Measurements from ENCODE around the gene MND1.
A peak's percentile ranks its signal among the peaks of the same experiment; 100 is the strongest.

The MND1 gene

GRCh38 chr4:153451911-153452657 is 107.6 kb downstream of the MND1 start:
- Histone ChIP-seq H2BK5ac (ENCODE audit: low read depth, low read length, poor library complexity, severe bottlenecking) (no peak overlapping the region), H2AFZ (ENCODE audit: low read depth, low read length) (peak overlapping the region; percentile 46), H3K79me1 (replicated peaks; ENCODE audit: low read length, poor library complexity, severe bottlenecking) (no peaks in the 10 kb centered on the region), H3K9me3 (ENCODE audit: control insufficient read depth, low read length) (no peaks in the 10 kb centered on the region), H2BK120ac (ENCODE audit: low read depth, low read length) (no peak overlapping the region), H3K23ac (ENCODE audit: low read length in 2 of 2) (no peak overlapping the region), H3K18ac (ENCODE audit: low read depth in 1 of 2, low read length in 2 of 2) (peak overlapping the region; percentile 24 to 63), H3K27ac (ENCODE audit: low read length, poor library complexity, severe bottlenecking) (no peak overlapping the region), H2BK12ac (ENCODE audit: low read length in 2 of 2) (peak overlapping the region in 1 of 2 experiments; percentile 8), H4K91ac (ENCODE audit: low read length) (no peak overlapping the region), H3K9ac (ENCODE audit: low read length) (no peak overlapping the region), H3K4me3 (ENCODE audit: insufficient read depth in 1 of 2, low read depth in 1 of 2, low read length in 2 of 2) (no peak overlapping the region), H2BK15ac (ENCODE audit: low read depth, poor library complexity, severe bottlenecking) (no peak overlapping the region), H3K4me1 (ENCODE audit: control insufficient read depth, insufficient read depth, low read depth, low read length) (peaks cover 5% of the 10 kb centered on the region), H2AK5ac (ENCODE audit: low read length, severe bottlenecking) (no peak overlapping the region), H3K36me3 (ENCODE audit: control insufficient read depth in 1 of 2, insufficient read depth in 2 of 2, low read depth in 1 of 2, low read length in 2 of 2) (no peaks in the 10 kb centered on the region), H3K4me2 (ENCODE audit: low read length, poor library complexity, severe bottlenecking) (no peak overlapping the region), H3K14ac (ENCODE audit: low read length in 2 of 2) (no peak overlapping the region), H4K8ac (ENCODE audit: low read length) (no peak overlapping the region), H3K27me3 (ENCODE audit: control insufficient read depth in 1 of 2, insufficient read depth in 1 of 2, low read length in 2 of 2) (no peaks in the 10 kb centered on the region), H3K4ac (ENCODE audit: low read depth in 1 of 2, low read length in 2 of 2) (peak overlapping the region in 1 of 2 experiments; percentile 10)
- WGBS: 49% methylated on average over 26 of the region's 27 CpGs
- DNase-seq: peak; percentile 16

DNA sequence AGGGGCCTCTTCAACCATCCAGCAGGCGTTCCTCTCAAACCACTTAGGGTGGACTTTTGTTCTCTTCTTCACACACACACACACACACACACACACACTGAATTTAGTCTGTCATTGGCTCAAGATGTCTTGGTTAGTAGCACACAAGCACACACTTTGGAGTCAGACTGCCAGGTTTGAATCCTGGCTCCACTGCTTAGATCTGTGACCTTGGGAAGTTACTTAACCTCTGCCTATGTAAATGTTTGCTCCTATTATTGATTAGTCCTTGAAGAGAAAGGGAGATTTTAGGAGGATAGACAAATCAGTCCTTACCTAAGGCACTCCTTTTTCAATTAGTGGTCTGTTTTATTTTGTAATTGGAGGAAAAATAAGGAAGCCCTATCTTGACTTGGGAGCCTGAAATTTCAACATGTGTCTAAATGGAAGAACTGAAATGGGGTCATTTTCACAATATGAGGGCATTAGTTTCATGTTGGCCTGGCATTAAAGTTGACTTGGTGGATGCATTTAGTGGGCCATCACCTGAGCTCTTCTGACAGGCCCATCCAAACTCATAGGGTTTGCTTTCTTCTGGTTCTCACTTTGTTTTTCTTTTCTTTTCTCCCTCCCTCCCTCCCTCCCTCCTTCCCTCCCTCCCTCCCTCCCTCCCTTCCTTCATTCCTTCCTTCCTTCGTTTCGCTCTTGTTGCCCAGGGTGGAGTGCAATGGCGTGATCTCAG is 108.3 kb downstream of the MND1 start:
- Histone ChIP-seq H3K4me2 (ENCODE audit: low read length, poor library complexity, severe bottlenecking) (no peak overlapping the region), H2AFZ (ENCODE audit: low read depth, low read length) (no peak overlapping the region), H3K4ac (ENCODE audit: low read depth in 1 of 2, low read length in 2 of 2) (no peak overlapping the region), H3K79me1 (replicated peaks; ENCODE audit: low read length, poor library complexity, severe bottlenecking) (no peaks in the 10 kb centered on the region), H3K23ac (ENCODE audit: low read length in 2 of 2) (no peak overlapping the region), H3K27ac (ENCODE audit: low read length, poor library complexity, severe bottlenecking) (no peak overlapping the region), H3K27me3 (ENCODE audit: control insufficient read depth in 1 of 2, insufficient read depth in 1 of 2, low read length in 2 of 2) (no peaks in the 10 kb centered on the region), H3K4me3 (ENCODE audit: insufficient read depth in 1 of 2, low read depth in 1 of 2, low read length in 2 of 2) (no peak overlapping the region), H3K9ac (ENCODE audit: low read length) (no peak overlapping the region), H2BK120ac (ENCODE audit: low read depth, low read length) (no peak overlapping the region), H2AK5ac (ENCODE audit: low read length, severe bottlenecking) (no peak overlapping the region), H3K18ac (ENCODE audit: low read depth in 1 of 2, low read length in 2 of 2) (peak overlapping the region in 1 of 2 experiments; percentile 5), H3K14ac (ENCODE audit: low read length in 2 of 2) (no peak overlapping the region), H3K9me3 (ENCODE audit: control insufficient read depth, low read length) (no peaks in the 10 kb centered on the region), H2BK12ac (ENCODE audit: low read length in 2 of 2) (no peak overlapping the region), H2BK5ac (ENCODE audit: low read depth, low read length, poor library complexity, severe bottlenecking) (no peak overlapping the region), H4K8ac (ENCODE audit: low read length) (no peak overlapping the region), H4K91ac (ENCODE audit: low read length) (no peak overlapping the region), H3K36me3 (ENCODE audit: control insufficient read depth in 1 of 2, insufficient read depth in 2 of 2, low read depth in 1 of 2, low read length in 2 of 2) (no peaks in the 10 kb centered on the region), H2BK15ac (ENCODE audit: low read depth, poor library complexity, severe bottlenecking) (no peak overlapping the region), H3K4me1 (ENCODE audit: control insufficient read depth, insufficient read depth, low read depth, low read length) (peaks cover 5% of the 10 kb centered on the region)
- DNase-seq: peak; percentile 10
- 87% methylated on average over 4 of the region's 4 CpGs for WGBS

- no peak overlapping the region for H3K14ac ChIP-seq (ENCODE audit: low read length in 2 of 2)
- WGBS: 87% methylated on average over 8 of the region's 8 CpGs
- H3K4me1 ChIP-seq (ENCODE audit: control insufficient read depth, insufficient read depth, low read depth, low read length): peaks cover 5% of the 10 kb centered on the region
- no peak overlapping the region for H4K8ac ChIP-seq (ENCODE audit: low read length)
- H4K91ac ChIP-seq (ENCODE audit: low read length): no peak overlapping the region
- no peaks in the 10 kb centered on the region for H3K9me3 ChIP-seq (ENCODE audit: control insufficient read depth, low read length)
- H2AFZ ChIP-seq (ENCODE audit: low read depth, low read length): no peak overlapping the region
- no peak overlapping the region for H3K9ac ChIP-seq (ENCODE audit: low read length)
- no peaks in the 10 kb centered on the region for H3K27me3 ChIP-seq (ENCODE audit: control insufficient read depth in 1 of 2, insufficient read depth in 1 of 2, low read length in 2 of 2)
- H3K4me3 ChIP-seq (ENCODE audit: insufficient read depth in 1 of 2, low read depth in 1 of 2, low read length in 2 of 2): no peak overlapping the region
- H2BK12ac ChIP-seq (ENCODE audit: low read length in 2 of 2): no peak overlapping the region
- no peak overlapping the region for H3K23ac ChIP-seq (ENCODE audit: low read length in 2 of 2)
- no peak overlapping the region for H2BK120ac ChIP-seq (ENCODE audit: low read depth, low read length)
- H3K18ac ChIP-seq (ENCODE audit: low read depth in 1 of 2, low read length in 2 of 2): no peak overlapping the region
- H3K36me3 ChIP-seq (ENCODE audit: control insufficient read depth in 1 of 2, insufficient read depth in 2 of 2, low read depth in 1 of 2, low read length in 2 of 2): no peaks in the 10 kb centered on the region
- no peak overlapping the region for H2BK15ac ChIP-seq (ENCODE audit: low read depth, poor library complexity, severe bottlenecking)
- no peak overlapping the region for H3K4me2 ChIP-seq (ENCODE audit: low read length, poor library complexity, severe bottlenecking)
- DNase-seq: no peak
- H3K79me1 ChIP-seq (replicated peaks; ENCODE audit: low read length, poor library complexity, severe bottlenecking): no peaks in the 10 kb centered on the region
- H2BK5ac ChIP-seq (ENCODE audit: low read depth, low read length, poor library complexity, severe bottlenecking): no peak overlapping the region
- no peak overlapping the region for H3K27ac ChIP-seq (ENCODE audit: low read length, poor library complexity, severe bottlenecking)
- no peak overlapping the region for H3K4ac ChIP-seq (ENCODE audit: low read depth in 1 of 2, low read length in 2 of 2)
- no peak overlapping the region for H2AK5ac ChIP-seq (ENCODE audit: low read length, severe bottlenecking)
These were observed 108.9 kb downstream of the MND1 start for GRCh38 chr4:153453402-153453801.

- no peak overlapping the region for H2BK12ac ChIP-seq (ENCODE audit: low read length in 2 of 2)
- no CpG with 5 or more reads among the region's 1 CpG for WGBS
These were observed 114.5 kb downstream of the MND1 start for GRCh38 chr4:153458969-153459368.

More at GRCh38 chr4:153458969-153459368, 114.5 kb downstream of the MND1 start:
- no peak overlapping the region for H3K23ac ChIP-seq (ENCODE audit: low read length in 2 of 2)
- no peak overlapping the region for H2BK15ac ChIP-seq (ENCODE audit: low read depth, poor library complexity, severe bottlenecking)
- H3K4me3 ChIP-seq (ENCODE audit: insufficient read depth in 1 of 2, low read depth in 1 of 2, low read length in 2 of 2): no peak overlapping the region
- H3K4me2 ChIP-seq (ENCODE audit: low read length, poor library complexity, severe bottlenecking): no peak overlapping the region
- H3K27ac ChIP-seq (ENCODE audit: low read length, poor library complexity, severe bottlenecking): no peak overlapping the region
- DNase-seq: no peak
- no peak overlapping the region for H3K18ac ChIP-seq (ENCODE audit: low read depth in 1 of 2, low read length in 2 of 2)
- no peaks in the 10 kb centered on the region for H3K9me3 ChIP-seq (ENCODE audit: control insufficient read depth, low read length)
- no peak overlapping the region for H2BK5ac ChIP-seq (ENCODE audit: low read depth, low read length, poor library complexity, severe bottlenecking)
- no peak overlapping the region for H3K4ac ChIP-seq (ENCODE audit: low read depth in 1 of 2, low read length in 2 of 2)
- no peak overlapping the region for H2AFZ ChIP-seq (ENCODE audit: low read depth, low read length)
- H3K79me1 ChIP-seq (replicated peaks; ENCODE audit: low read length, poor library complexity, severe bottlenecking): no peaks in the 10 kb centered on the region
- no peak overlapping the region for H3K9ac ChIP-seq (ENCODE audit: low read length)
- no peak overlapping the region for H4K91ac ChIP-seq (ENCODE audit: low read length)
- no peak overlapping the region for H3K14ac ChIP-seq (ENCODE audit: low read length in 2 of 2)
- peaks cover 2% of the 10 kb centered on the region for H3K4me1 ChIP-seq (ENCODE audit: control insufficient read depth, insufficient read depth, low read depth, low read length)
- no peak overlapping the region for H4K8ac ChIP-seq (ENCODE audit: low read length)
- H2BK120ac ChIP-seq (ENCODE audit: low read depth, low read length): no peak overlapping the region
- H3K27me3 ChIP-seq (ENCODE audit: control insufficient read depth in 1 of 2, insufficient read depth in 1 of 2, low read length in 2 of 2): no peaks in the 10 kb centered on the region
- H3K36me3 ChIP-seq (ENCODE audit: control insufficient read depth in 1 of 2, insufficient read depth in 2 of 2, low read depth in 1 of 2, low read length in 2 of 2): no peaks in the 10 kb centered on the region
- H2AK5ac ChIP-seq (ENCODE audit: low read length, severe bottlenecking): no peak overlapping the region
